Gastroesophageal sphincter (tissue), 3 donors: Measurements from ENCODE around the gene CPB2.

ENCODE experiments used
- CTCF ChIP-seq, 4 experiments: fragments of 200-600 bp in 2 of 4; fragments of 450-650 bp in 2 of 4; sonication (generic) in 1 of 4; IDR thresholded peaks; one replicate each; pipeline ENCODE4 v1.5.1; 2017 to 2019; ENCODE audit warnings: antibody characterized with exemption in 4 of 4, mild to moderate bottlenecking in 2 of 4, moderate library complexity in 2 of 4
- EP300 ChIP-seq: sonication (generic); formaldehyde crosslinking; IDR thresholded peaks from one replicate; pipeline ENCODE4 v1.6.1; 2017; ENCODE audit warnings: antibody characterized with exemption, mild to moderate bottlenecking
- POLR2A ChIP-seq, 2 donors: fragments of 450-650 bp; IDR thresholded peaks; one replicate each; pipeline ENCODE4 v1.6.1; 2017; ENCODE audit warnings: antibody characterized with exemption in 2 of 2, mild to moderate bottlenecking in 2 of 2, moderate library complexity in 1 of 2
- POLR2AphosphoS5 ChIP-seq: sonication (generic); formaldehyde crosslinking; IDR thresholded peaks from one replicate; pipeline ENCODE4 v1.6.1; 2017; ENCODE audit warnings: antibody characterized with exemption

GRCh38 chr13:46097015-46097414 is 7.8 kb downstream of the CPB2 start:
- TF ChIP-seq CTCF (IDR thresholded peaks at IDR 0.05) (no peak), POLR2A (IDR thresholded peaks at IDR 0.05) (no peak), EP300 (no peak), POLR2AphosphoS5 (no peak)
